ES-I3 (cell line): ENCODE results near the gene TARBP2.

Experiments used
- H3K36me3 ChIP-seq: 2 replicates; pipeline ENCODE4 v1.6.1; 2013; ENCODE audit warnings: mild to moderate bottlenecking, low read length, control low read depth, moderate library complexity; ENCODE audit not compliant: insufficient read depth
- H3K4me1 ChIP-seq: 2 replicates; pipeline ENCODE4 v1.6.1; 2013; ENCODE audit warnings: mild to moderate bottlenecking, control low read depth, low read length; ENCODE audit not compliant: insufficient read depth
- H3K9ac ChIP-seq: 2 replicates; pipeline ENCODE4 v1.6.1; 2013; ENCODE audit warnings: low read depth, mild to moderate bottlenecking, low read length, moderate library complexity
- H3K9me3 ChIP-seq: 2 replicates; pipeline ENCODE4 v1.6.1; 2013; ENCODE audit warnings: mild to moderate bottlenecking, low read length, moderate library complexity; ENCODE audit not compliant: control insufficient read depth, insufficient read depth

Gene TARBP2

DNA sequence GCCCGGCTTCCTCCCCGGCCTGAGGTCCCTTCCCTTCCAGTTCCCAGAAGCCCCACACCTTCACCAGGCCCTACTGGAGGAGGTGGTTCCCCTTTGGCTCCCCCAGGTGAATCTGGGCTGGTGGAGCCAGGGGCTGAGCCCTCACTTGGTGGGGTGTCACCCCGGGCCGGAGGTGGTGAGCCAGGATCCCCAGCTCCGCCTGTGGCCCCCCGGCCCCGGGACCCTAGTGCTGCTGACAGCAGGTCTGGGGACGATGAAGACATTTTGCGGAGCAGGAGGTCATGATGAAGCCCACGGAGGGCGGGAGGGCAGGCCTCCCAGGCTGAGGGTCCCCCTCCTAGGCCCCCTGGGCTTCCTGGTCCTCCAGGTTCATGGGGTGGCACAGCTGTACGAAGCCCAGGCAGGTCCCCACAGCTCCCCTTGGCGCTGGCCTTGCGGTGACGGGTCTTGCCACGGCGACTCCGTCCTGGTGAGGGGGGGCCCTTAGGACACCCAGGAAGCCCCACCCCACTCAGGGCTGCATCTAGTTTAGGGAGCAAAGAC, 18.4 kb upstream of the TARBP2 start:
- Histone ChIP-seq H3K9me3 (no peaks in the 10 kb centered on the region), H3K4me1 (peaks cover 3% of the 10 kb centered on the region; the same call in 1 of the 2 replicates), H3K9ac (no peak overlapping the region), H3K36me3 (peaks cover 36% of the 10 kb centered on the region)

DNA sequence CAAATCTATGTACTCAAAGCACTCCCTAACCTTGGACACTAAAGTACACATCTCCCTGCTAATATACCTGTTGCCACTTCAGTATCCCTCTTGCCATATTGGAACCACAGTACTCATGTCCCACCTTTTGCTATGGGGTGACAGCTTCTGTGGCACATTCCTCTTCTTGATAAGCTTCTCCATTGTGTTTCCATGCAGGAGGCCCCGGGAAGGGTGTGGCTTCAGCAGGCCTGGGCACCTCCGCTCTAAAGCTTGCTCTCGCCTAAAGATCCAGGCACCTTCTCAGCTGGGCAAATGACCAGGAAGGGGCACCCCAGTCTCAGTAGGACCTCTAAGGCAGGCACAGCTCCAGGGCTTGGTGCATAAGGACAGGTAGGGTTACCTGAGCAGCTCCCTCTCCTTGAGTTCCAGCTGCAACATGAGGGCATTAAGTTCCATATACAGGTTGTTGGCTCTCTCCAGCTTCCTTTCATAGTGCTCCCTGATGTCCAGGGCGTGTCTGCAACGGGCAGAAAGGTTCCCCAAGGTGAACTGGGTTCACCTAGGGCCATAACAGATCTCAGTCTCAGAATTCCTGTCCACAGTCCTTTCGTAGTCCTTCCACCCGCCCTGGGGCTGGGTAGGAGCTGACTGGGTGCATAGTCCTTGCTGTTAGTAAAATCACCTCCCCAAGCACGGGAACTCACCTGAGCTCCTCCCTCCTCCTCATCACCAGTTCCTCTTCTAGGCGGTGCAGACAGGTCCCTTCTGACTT, 17.7 kb upstream of the TARBP2 start:
- Histone ChIP-seq H3K4me1 (peaks cover 3% of the 10 kb centered on the region; the same call in 1 of the 2 replicates), H3K36me3 (peaks cover 29% of the 10 kb centered on the region), H3K9ac (no peak overlapping the region), H3K9me3 (no peaks in the 10 kb centered on the region)

DNA sequence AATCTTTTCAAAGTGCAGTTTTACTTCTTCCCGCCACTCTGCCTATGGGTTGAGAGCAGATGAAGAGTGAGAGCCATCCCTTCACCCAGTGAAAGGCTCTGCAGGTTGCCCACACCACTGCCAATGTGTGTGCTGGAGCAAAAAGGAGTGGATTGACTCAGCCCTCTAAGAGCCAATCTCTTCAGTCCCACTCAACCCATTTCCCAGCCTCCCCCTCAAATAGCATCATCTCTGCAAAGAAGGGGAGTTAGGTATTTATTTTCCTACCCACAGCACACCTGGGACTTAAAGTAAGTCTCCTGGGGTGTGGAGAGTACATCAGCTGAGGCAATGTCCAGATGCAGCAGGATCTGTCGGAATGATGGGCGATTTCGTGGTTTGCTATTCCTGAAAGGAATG, 17.1 kb upstream of the TARBP2 start:
- Histone ChIP-seq H3K4me1 (peaks cover under 1% of the 10 kb centered on the region; the same call in 1 of the 2 replicates), H3K9me3 (no peaks in the 10 kb centered on the region), H3K9ac (no peak overlapping the region), H3K36me3 (peaks cover 25% of the 10 kb centered on the region)

DNA sequence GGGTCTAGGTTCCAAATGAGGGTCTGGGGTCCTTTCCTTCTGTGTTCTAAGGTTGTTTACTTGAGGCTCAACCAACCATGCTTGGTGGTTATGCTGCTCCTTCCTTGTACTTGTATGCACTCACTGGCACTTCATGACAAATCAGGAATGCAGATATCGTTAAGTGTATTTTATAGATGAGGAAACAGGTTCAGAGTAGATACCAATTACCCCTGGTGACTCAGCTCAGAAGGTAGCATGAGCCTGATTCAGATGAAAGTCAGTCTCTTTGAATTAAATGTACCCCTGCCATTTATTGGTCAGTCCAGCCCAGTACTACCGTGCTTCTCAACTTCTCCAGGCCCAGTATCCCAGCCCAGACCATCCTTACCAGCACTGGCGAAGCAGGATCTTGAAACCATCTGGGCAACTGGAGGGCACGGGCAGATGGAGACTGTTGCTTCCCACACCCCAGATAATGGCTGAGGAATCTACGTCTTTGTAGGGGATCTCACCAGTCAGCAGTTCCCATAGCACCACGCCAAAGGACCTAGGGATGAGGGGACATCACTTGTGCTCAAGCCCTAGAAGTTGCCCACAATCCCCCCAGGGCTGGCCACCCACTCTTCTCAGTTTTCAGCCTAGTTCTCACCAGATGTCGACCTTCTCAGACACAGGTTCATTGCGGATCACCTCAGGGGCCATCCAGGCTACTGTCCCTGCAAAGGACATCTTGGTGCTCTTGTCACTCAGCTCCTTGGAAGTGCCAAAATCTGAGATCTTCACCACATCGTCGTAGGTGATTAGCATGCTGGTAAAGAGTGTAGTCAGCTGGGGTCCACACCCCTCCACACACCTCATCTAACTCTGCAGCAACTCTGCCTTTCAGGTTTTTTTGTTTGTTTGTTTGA, 16.2 kb upstream of the TARBP2 start:
- Histone ChIP-seq H3K36me3 (peaks cover 18% of the 10 kb centered on the region), H3K4me1 (no peaks in the 10 kb centered on the region; the same call in 1 of the 2 replicates), H3K9me3 (no peaks in the 10 kb centered on the region), H3K9ac (no peak overlapping the region)

DNA sequence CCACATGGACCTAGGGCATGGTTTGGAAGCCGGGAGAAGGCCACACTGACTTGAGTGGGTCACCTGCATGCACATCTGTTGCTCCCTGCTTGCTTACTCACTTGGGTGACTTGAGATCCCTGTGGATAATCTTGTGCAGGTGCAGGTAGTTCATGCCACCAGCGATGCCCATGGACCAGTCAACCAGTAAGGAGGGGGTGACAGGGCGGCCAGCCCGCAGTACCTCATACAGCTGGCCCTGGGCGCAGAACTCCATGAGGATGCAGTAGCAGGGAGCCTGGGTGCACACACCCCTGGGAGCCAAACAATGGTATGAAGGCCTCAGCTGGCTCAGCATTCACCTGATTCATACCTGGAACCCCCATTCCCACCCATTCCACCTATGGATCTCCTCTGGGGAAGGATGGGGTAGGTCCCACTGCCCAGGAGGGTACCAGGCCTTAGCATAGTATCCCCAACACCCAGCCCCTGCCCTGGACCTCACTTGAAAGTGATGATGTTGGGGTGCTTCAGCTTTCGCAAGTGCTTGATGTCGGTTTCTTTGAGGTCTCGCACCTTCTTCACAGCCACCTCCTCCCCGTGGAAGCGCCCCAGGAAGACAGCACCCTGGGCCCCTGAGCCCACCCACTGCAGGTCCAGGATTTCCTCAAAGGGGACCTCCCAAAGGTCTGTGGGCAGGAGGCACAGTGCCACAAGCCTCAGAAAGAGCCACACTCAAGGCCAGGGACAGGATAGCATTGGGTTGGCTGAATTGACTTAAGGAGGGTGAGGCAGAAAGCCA, 14.9 kb upstream of the TARBP2 start:
- Histone ChIP-seq H3K9me3 (no peaks in the 10 kb centered on the region), H3K4me1 (no peaks in the 10 kb centered on the region), H3K36me3 (peaks cover 12% of the 10 kb centered on the region; the same call in 1 of the 2 replicates), H3K9ac (no peak overlapping the region)

DNA sequence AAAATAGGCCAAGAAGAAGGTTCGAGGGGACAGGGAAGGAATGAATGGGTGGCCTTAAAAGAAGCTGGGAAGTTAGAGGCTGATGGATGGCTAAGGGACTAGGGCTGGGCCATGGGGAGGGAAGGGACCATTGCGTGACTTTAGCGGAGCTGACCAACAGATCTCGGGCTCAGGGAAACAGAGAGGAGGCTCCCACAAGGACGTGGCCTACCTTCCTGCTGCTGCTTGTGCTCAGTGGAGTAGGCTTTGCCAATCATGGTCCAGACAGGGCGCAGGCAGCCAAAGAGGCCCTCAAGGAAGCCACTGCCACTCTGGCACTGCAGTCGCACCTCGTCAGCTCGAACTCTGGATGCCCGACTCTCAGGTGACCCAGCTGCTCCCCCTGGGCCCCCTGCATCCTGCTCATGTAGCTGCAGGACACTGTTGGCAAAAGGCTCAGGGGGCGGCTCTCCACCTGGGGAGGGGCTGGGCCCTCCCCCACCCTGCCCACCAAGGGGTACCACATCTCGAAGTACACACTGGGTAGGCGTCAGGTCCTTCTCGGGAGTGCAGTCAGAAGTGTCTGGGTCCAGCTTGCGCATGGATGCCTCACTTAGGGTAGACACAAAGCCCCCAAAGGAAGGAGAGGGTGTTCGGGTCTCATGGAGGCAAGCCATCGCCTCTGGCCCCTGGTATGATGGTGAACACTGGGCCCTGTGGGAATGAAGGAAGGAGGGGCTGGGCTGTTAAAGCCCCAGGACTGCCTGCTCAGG, 14.2 kb upstream of the TARBP2 start:
- no peaks in the 10 kb centered on the region for H3K4me1 ChIP-seq
- H3K36me3 ChIP-seq = peaks cover 12% of the 10 kb centered on the region; the same call in 1 of the 2 replicates
- no peaks in the 10 kb centered on the region for H3K9me3 ChIP-seq
- H3K9ac ChIP-seq = no peak overlapping the region

DNA sequence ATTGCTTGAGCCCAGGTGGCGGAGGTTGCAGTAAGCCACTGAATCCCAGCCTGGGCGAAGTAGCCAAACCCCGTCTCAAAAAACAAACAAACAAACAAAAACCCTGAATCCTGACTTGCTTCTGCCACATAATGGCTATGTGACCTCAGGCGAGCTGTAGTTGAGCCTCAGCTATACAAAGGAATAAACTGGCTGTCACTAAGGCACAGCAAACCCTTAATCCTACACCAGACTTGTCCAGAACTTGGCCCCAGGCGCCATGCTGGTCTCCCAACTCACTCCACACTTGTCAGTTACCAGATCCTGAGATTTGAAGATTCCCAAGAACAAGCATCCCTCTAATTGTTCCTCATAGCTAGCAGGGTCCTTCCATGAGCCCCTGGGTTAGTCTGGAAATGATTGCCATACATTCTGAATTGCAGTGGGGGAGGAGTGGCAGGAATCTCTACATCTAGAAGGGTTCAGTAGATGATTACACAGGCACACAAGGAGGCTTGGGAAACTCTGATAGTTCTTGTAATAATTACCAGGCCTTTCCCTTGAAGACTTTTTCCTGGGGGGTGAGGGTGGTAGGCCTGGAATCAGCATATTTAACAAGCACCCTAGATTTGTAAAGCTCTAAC, 11.7 kb upstream of the TARBP2 start:
- Histone ChIP-seq H3K4me1 (peaks cover 4% of the 10 kb centered on the region), H3K9me3 (no peaks in the 10 kb centered on the region), H3K36me3 (peaks cover 3% of the 10 kb centered on the region; the same call in 1 of the 2 replicates)

DNA sequence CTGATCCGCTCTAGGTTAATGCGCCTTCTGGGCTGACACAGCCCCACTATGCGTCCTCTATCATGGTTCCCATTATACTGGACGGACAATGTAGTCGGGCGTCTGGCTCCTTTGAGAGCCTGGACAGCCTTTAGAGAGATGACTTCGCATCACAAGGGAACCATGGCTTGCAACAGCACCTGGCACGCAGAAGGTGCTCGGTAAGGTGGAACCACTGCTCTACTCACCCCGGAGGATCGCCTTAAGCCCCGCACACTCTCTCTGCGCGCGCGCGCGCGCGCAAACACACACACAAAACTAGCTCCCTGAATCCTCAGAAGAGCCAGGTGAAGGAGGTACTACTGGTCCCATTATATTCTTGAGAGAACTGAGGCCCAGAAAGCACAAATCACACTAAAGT, 8.9 kb upstream of the TARBP2 start:
- Histone ChIP-seq H3K36me3 (no peaks in the 10 kb centered on the region), H3K9me3 (no peaks in the 10 kb centered on the region), H3K4me1 (peaks cover 17% of the 10 kb centered on the region), H3K9ac (peak overlapping the region; percentile 64)

More for the DNA sequence above, 11.7 kb upstream of the TARBP2 start:
- H3K9ac ChIP-seq = no peak overlapping the region

DNA sequence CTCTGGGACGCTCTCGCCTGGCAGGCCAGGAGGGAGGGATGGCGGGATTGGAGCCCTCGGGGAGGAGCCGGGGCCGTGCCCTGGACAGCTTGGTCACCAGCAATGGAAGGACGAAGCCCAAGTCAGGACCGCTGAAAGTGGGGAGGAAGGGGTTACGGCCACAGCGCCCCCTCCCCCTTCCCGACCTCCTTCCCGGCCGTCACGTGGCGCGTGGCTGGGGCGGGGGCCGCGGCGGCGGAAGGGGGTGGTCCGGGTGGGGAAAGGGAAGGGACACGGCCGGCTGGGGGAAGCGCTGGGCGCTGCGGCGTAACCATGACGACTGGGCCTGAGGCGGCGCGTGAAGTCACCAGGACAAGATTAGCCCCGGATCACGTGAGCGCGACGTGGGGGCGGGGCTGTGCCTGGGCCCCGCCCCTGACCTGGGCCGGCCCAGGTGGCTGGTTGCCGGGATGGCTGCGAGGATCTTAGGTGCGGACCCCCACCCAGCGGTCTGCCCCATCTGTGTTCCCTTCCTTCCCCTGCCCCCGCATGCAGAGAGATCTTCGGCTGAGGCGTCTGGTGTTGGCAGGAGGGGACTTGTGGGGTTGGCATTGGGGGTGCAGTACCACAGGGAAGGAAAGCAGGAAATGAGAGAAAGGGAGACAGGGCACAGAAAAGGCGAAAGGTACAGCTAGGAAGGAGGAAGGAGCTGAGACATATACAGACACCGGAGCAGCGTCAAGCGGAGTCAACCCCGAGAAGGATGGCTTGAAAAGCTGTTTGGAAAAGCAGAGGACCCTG, 8.1 kb upstream of the TARBP2 start:
- H3K36me3 ChIP-seq = no peaks in the 10 kb centered on the region
- peak overlapping the region; percentile 64 for H3K9ac ChIP-seq
- H3K4me1 ChIP-seq = peaks cover 17% of the 10 kb centered on the region
- H3K9me3 ChIP-seq = no peaks in the 10 kb centered on the region

DNA sequence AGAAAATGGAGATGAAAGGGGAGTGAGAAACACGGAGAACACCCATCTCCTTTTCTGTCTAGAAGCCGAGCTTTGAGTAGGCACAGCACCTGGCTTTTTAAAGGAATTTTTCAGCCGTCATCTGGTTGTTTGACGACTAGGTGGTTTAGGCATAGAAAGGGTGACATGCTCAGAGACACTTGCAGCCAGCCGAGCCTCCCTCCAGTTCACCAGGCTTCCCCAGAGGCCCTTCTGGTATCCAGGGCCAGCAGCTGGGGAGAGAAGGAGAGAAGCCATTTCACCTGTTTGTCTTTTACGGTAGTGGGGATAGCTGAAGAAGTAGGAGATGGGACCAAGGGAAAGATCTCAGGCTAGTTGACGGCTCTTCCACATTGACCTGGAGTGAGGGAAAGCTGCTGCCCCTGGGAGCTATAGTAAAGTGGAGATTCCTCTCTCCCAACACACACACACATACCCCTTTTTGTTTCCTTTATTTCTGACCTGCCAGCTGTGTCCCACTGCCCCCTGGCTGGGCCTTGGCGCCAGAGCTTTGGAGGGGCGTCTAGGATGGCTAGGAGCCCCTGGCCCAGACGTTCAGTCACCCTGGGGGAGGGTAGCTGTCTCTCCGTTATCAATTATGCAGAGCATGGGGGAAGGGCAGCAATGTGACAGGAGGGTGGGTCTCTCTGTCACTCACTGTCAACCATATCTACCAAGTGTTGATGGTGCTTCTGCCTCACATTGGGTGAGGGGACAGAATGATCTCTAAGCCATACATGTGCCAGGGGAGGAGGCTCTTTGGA, 7.3 kb upstream of the TARBP2 start:
- H3K9ac ChIP-seq = peak overlapping the region; percentile 64
- no peaks in the 10 kb centered on the region for H3K36me3 ChIP-seq
- H3K9me3 ChIP-seq = no peaks in the 10 kb centered on the region
- H3K4me1 ChIP-seq = peaks cover 22% of the 10 kb centered on the region

DNA sequence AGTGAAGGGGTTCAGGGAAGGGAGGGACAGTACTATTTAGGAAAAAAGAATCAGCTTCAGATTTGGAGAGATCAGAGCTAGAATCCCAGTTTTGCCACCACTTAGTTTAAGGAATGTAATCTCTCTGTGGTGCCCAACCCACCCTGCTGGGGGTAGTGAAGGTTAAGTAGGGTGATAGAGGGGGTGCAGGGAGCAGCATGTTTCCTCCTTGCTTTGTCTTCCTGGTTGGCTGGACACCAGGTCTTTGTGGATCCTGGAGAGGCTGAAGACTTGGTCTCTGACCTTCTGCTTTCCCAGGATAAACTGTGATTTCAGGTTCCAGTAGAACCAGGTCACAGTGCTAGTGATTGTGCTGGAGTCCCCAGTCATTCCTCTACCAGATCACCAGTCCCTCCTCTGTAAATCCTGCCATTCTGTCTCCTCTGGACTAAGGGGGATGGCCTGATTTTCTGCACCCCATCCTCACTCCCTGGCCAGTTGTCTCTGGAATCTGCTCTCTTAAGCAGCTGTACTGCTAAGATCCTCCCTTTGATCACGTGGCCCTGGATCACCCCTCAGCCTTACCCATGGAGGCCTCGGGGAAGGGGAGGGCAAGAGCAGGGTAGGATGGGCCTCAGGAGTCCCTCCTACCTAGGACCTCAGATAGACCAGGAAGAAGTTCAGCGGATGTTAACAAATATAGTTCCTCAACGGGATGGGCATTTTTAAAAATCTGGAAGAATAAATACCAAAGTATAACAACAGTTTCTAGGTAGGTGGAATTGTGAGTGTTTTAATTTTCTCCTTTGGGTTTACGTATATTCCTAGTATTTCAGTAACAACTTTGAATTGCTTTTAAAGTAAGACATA, 5.0 kb upstream of the TARBP2 start:
- Histone ChIP-seq H3K9ac (no peak overlapping the region), H3K36me3 (no peaks in the 10 kb centered on the region)

More for the DNA sequence above, 5.0 kb upstream of the TARBP2 start:
- Histone ChIP-seq H3K9me3 (no peaks in the 10 kb centered on the region), H3K4me1 (peaks cover 22% of the 10 kb centered on the region)
